GM18909 (cell line): ENCODE measurements around the gene GNAQ.
"Not testable (repeated sequence)": the region's sequence is repeated elsewhere in the genome, so short reads cannot be mapped to it uniquely, and the experiment has no call there.

ENCODE experiments used
- ATAC-seq: cut with Tn5 transposase; IDR thresholded peaks from one replicate; pipeline ENCODE4 v1.9.1; 2021; ENCODE audit warnings: mild to moderate bottlenecking; ENCODE audit not compliant: unreplicated experiment, poor library complexity

GNAQ gene

GRCh38 chr9:77887662-77888061, 143.9 kb downstream of the GNAQ start:
- no peak for ATAC-seq

- ATAC-seq: no peak
Measured at GRCh38 chr9:77885104-77885672, 146.4 kb downstream of the GNAQ start.

GRCh38 chr9:77883846-77884771, 147.5 kb downstream of the GNAQ start:
- ATAC-seq: no peak

GRCh38 chr9:77883133-77883532, 148.5 kb downstream of the GNAQ start:
- ATAC-seq: no peak

GRCh38 chr9:77882294-77882693, 149.3 kb downstream of the GNAQ start:
- no peak for ATAC-seq

GRCh38 chr9:77881634-77882033, 150.0 kb downstream of the GNAQ start:
- ATAC-seq: not testable (repeated sequence)

GRCh38 chr9:77881111-77881510, 150.5 kb downstream of the GNAQ start:
- no peak for ATAC-seq

- ATAC-seq: no peak
Measured at GRCh38 chr9:77879437-77879943, 152.1 kb downstream of the GNAQ start.

GRCh38 chr9:77878793-77879192, 152.8 kb downstream of the GNAQ start:
- not testable (repeated sequence) for ATAC-seq

GRCh38 chr9:77877976-77878375, 153.6 kb downstream of the GNAQ start:
- ATAC-seq: no peak

- no peak for ATAC-seq
Measured at GRCh38 chr9:77876590-77876989, 155.0 kb downstream of the GNAQ start.

GRCh38 chr9:77876091-77876490, 155.5 kb downstream of the GNAQ start:
- ATAC-seq: no peak

GRCh38 chr9:77872863-77873262, 158.7 kb downstream of the GNAQ start:
- no peak for ATAC-seq

GRCh38 chr9:77872177-77872576, 159.4 kb downstream of the GNAQ start:
- ATAC-seq: no peak

- ATAC-seq: no peak
Measured at GRCh38 chr9:77871483-77871882, 160.1 kb downstream of the GNAQ start.

- no peak for ATAC-seq
Measured at GRCh38 chr9:77866878-77867277, 164.7 kb downstream of the GNAQ start.

- no peak for ATAC-seq
Measured at GRCh38 chr9:77865385-77866047, 166.1 kb downstream of the GNAQ start.

GRCh38 chr9:77864211-77864889, 167.3 kb downstream of the GNAQ start:
- no peak for ATAC-seq

- ATAC-seq: not testable (repeated sequence)
Measured at GRCh38 chr9:77863638-77864037, 168.0 kb downstream of the GNAQ start.

- ATAC-seq: not testable (repeated sequence)
Measured at GRCh38 chr9:77860953-77861352, 170.7 kb downstream of the GNAQ start.
